Activated CD8-positive, alpha-beta T cell treated with anti-CD3 and anti-CD28 coated beads, Interleukin-2, amount 10 ng/mL, durations not matched to agents 7 days and 5 days (primary cell): ENCODE results near the gene IBTK. TPM values are rescaled to one million over a fixed set of nuclear protein-coding genes. Genes with fewer than 3 reads are reported as not detected.
"Not testable (repeated sequence)": the region's sequence is repeated elsewhere in the genome, so short reads cannot be mapped to it uniquely, and the experiment has no call there.

Experiments
- ATAC-seq: fragments of 150-1000 bp; cut with Tn5 transposase; one replicate; pipeline ENCODE4 v1.10.0; 2021; ENCODE audit warnings: moderate library complexity
- CTCF ChIA-PET: fragments of 350-600 bp; sonication (Branson Sonifier 250); formaldehyde crosslinking; loops from one replicate; lab custom pipeline; 2021; ENCODE audit warnings: antibody characterized with exemption; lab: Charles Lee
- POLR2A ChIA-PET: fragments of 350-600 bp; sonication (Branson Sonifier 250); formaldehyde crosslinking; loops from one replicate; lab custom pipeline; 2021; ENCODE audit warnings: antibody characterized with exemption; lab: Charles Lee
- DNase-seq: peaks from one replicate; pipeline ENCODE4 v3.0.0-alpha.2; 2020
- H3K27ac Mint-ChIP-seq: one replicate; pipeline ENCODE4 v1.8.0; 2021; ENCODE audit warnings: mild to moderate bottlenecking, mixed read lengths
- H3K27me3 Mint-ChIP-seq: one replicate; pipeline ENCODE4 v1.8.0; 2021; ENCODE audit warnings: low read depth, mixed read lengths
- H3K36me3 Mint-ChIP-seq: one replicate; pipeline ENCODE4 v1.8.0; 2021; ENCODE audit warnings: low read depth, mixed read lengths
- H3K4me1 Mint-ChIP-seq: one replicate; pipeline ENCODE4 v1.8.0; 2021; ENCODE audit warnings: low read depth, mixed read lengths
- H3K4me3 Mint-ChIP-seq: one replicate; pipeline ENCODE4 v1.8.0; 2021; ENCODE audit warnings: mild to moderate bottlenecking, mixed read lengths
- H3K9me3 Mint-ChIP-seq: one replicate; pipeline ENCODE4 v1.8.0; 2022; ENCODE audit warnings: mixed read lengths; ENCODE audit not compliant: insufficient read depth
- total RNA-seq, 2 experiments: library from RNA; stranded (reverse); gene quantifications; one replicate each; pipeline ENCODE4 v1.2.3, GENCODE V29; 2021

Gene IBTK
- total RNA-seq, 2 experiments from 2014 or later: 24.4 to 24.5 TPM

DNA sequence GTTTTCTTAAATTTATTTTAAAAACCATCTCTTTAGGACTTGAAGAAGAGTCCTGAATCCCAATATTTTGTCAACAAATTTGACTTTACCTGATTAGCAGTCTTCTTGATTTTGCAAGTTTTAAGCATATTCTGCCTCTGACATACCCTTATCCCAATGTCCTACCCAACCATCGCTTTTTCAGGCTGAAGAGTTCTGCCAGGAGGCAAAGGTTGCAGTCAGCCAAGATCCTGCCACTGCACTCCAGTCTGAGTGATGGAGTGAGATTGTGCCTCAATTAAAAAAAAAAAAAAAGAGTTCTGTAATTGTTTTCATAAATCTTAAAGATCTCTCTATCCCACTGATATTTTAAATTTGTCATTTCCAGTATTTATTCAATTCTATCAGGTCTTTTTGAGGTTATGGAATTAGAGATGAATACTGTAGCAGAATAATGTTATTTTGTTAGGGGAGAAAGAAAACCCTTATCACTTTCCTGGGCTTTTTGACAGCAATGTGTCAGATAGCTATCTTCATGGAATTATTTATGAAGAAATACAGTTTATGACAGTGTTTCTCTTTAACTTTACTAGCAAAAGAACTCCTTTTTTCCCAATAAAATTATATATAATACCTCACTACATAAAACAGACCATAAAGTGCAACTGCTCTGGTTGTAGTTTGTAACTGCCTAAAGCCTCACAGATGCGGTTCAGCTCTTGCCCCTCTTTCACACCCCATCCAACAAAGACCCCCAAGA, 78.2 kb downstream of the IBTK start:
- peaks cover 48% of the 10 kb centered on the region for H3K36me3 Mint-ChIP-seq
- POLR2A ChIA-PET: no interaction called here
- H3K27me3 Mint-ChIP-seq: no peaks in the 10 kb centered on the region
- no peaks in the 10 kb centered on the region for H3K4me1 Mint-ChIP-seq
- no peaks in the 10 kb centered on the region for H3K9me3 Mint-ChIP-seq
- DNase-seq (no peak), ATAC-seq (no peak)
- no peak overlapping the region for H3K4me3 Mint-ChIP-seq
- CTCF ChIA-PET: no interaction called here
- H3K27ac Mint-ChIP-seq: no peak overlapping the region

DNA sequence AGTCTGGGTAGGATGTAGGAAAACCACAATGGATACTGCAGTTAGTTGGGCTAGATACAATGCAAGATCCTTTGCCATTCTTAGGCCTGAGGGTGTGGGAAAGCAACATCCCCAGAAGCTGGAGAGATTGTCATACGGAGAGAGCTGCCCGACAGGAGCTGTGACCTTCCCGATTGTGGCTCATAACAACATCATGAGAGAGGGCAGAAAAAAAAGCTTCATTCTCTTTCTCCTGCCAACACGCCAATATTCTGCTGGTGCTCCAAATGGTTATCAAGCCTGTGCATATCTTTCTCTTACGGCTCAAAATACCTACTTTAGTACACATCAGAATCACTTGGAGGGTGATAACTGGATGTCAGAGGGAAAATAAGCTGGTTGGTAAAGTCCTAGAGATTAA, 81.1 kb downstream of the IBTK start:
- Mint-ChIP-seq H3K9me3 (no peaks in the 10 kb centered on the region), H3K4me1 (no peaks in the 10 kb centered on the region), H3K4me3 (no peak overlapping the region), H3K27ac (no peak overlapping the region), H3K36me3 (peaks cover 32% of the 10 kb centered on the region), H3K27me3 (no peaks in the 10 kb centered on the region)
- no peak for ATAC-seq
- DNase-seq: no peak
- ChIA-PET CTCF (no interaction called here), POLR2A (no interaction called here)

DNA sequence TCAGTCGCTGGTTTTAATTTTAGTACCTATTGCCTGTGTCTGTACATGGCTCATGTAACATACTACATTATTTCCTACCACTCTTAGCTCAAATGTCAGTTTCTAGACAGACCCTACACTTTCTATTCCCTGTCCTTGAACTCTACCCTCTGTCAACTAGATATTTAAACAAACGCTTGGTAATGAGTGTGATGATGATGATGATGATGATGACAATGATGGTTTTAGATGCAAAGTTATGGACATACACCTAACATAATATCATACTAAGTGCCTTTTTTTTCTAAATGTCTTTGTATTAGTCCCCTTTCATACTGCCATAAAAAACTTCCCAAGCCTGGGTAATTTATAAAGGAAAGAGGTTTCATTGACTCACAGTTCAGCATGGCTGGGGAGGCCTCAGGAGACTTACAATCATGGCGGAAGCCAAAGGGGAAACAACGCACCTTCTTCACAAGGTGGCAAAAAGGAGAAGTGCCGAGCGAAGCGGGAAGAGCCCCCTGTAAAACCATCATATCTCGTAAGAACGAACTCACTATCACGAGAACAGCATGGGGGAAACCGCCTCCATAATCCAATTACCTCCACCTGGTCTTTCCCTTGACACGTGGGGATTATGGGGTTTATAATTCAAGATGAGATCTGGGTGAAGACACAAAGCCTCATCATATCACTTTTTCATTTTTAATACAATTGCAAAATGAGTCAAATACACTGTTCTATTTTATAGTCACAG, 87.1 kb downstream of the IBTK start:
- POLR2A ChIA-PET: interaction anchor here (0.7 kb wide), 1 partner anchor 110 kb away, joined by 5 read pairs; no protein-coding TSS in a partner anchor
- H3K27me3 Mint-ChIP-seq: no peaks in the 10 kb centered on the region
- no peak overlapping the region for H3K4me3 Mint-ChIP-seq
- DNase-seq (no peak), ATAC-seq (no peak)
- no peaks in the 10 kb centered on the region for H3K9me3 Mint-ChIP-seq
- H3K4me1 Mint-ChIP-seq: no peaks in the 10 kb centered on the region
- H3K36me3 Mint-ChIP-seq: no peaks in the 10 kb centered on the region
- H3K27ac Mint-ChIP-seq: no peak overlapping the region
- CTCF ChIA-PET: no interaction called here

DNA sequence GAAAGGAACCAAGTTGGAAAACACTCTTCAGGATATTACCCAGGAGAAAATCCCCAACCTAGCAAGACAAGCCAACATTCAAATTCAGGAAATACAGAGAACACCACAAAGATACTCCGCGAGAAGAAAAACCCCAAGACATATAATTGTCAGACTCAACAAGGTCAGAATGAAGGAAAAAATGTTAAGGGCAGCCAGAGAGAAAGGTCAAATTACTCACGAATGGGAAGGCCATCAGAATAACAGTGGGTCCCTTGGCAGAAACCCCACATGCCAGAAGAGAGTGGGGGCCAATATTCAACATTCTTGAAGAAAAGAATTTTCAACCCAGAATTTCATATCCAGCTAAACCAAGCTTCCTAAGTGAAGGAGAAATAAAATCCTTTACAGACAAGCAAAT, 94.8 kb downstream of the IBTK start:
- CTCF ChIA-PET: not testable (repeated sequence)

DNA sequence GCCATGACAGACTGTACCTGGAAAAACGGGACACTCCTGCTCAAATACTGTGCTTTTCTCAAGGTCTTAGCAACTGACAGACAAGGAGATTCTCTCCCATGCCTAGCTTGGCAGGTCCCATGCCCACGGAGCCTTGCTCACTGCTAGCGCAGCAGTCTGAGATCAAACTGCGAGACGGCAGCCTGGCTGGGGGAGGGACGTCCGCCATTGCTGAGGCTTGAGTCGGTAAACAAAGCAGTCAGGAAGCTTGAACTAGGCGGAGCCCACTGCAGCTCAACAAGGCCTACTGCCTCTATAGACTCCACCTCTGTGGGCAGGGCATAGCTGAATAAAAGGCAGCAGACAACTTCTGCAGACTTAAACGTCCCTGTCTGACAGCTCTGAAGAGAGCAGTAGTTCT, 96.4 kb downstream of the IBTK start:
- ATAC-seq, H3K27ac Mint-ChIP-seq, DNase-seq, H3K36me3 Mint-ChIP-seq, H3K27me3 Mint-ChIP-seq, POLR2A ChIA-PET, H3K9me3 Mint-ChIP-seq, CTCF ChIA-PET, H3K4me3 Mint-ChIP-seq, H3K4me1 Mint-ChIP-seq: not testable (repeated sequence)

More for the DNA sequence above, 94.8 kb downstream of the IBTK start:
- H3K4me3 Mint-ChIP-seq, H3K4me1 Mint-ChIP-seq, H3K36me3 Mint-ChIP-seq, H3K27me3 Mint-ChIP-seq, POLR2A ChIA-PET, H3K9me3 Mint-ChIP-seq, DNase-seq, ATAC-seq, H3K27ac Mint-ChIP-seq: not testable (repeated sequence)

DNA sequence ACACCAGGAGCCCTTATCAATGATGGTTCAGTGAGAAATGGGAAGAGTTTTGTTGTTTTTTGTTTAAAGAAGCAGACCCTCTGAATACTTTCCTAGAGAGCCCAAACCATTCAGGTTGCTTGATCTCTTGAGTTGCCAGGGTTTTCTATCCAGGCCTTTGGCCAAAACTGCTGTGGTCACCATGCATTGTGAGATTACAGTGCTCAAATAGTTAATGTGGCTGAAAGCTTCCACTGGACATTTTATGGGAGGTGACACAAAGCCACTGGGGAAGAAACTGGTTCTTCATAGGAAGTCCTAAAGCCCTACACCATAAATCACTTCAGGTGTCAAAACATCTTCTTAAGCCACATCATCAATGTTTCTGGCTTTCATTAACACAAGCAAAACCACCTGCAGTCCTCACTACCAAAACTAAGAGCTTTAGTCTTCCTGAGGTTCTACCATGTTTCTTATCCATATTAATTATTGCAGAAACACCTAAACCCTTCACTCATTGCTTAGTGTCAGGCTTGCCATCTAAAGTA, 101.6 kb downstream of the IBTK start:
- Mint-ChIP-seq H3K27ac (no peak overlapping the region), H3K27me3 (no peaks in the 10 kb centered on the region), H3K9me3 (no peaks in the 10 kb centered on the region), H3K4me3 (no peak overlapping the region), H3K36me3 (no peaks in the 10 kb centered on the region), H3K4me1 (no peaks in the 10 kb centered on the region)
- ATAC-seq (no peak), DNase-seq (no peak)
- POLR2A ChIA-PET: no interaction called here
- CTCF ChIA-PET: no interaction called here

DNA sequence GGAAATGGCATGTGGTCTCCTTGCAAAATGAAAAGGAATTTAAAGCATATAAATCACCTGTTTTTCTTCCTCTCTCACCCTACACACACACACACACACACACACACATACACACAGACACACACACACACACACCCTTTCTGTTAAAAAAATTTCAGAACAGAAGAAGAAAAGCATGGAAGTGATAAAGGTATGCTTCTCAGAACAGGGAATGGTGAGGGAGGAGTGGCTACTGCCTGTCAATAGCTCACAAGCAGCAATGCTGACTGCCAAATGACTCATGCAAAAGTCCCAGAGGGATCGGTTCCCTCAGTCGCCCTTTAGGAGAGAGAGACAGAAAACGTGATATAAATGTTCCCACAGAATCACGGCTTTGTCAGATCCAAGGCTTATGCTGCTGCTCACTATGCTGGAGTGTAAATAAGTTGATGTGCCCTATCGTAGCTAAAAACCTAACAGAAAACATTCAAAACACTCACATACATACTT, 102.6 kb downstream of the IBTK start:
- CTCF ChIA-PET: no interaction called here
- Mint-ChIP-seq H3K36me3 (no peaks in the 10 kb centered on the region), H3K9me3 (no peaks in the 10 kb centered on the region), H3K27ac (no peak overlapping the region), H3K4me1 (no peaks in the 10 kb centered on the region), H3K27me3 (no peaks in the 10 kb centered on the region), H3K4me3 (no peak overlapping the region)
- no peak for ATAC-seq
- POLR2A ChIA-PET: no interaction called here
- no peak for DNase-seq

DNA sequence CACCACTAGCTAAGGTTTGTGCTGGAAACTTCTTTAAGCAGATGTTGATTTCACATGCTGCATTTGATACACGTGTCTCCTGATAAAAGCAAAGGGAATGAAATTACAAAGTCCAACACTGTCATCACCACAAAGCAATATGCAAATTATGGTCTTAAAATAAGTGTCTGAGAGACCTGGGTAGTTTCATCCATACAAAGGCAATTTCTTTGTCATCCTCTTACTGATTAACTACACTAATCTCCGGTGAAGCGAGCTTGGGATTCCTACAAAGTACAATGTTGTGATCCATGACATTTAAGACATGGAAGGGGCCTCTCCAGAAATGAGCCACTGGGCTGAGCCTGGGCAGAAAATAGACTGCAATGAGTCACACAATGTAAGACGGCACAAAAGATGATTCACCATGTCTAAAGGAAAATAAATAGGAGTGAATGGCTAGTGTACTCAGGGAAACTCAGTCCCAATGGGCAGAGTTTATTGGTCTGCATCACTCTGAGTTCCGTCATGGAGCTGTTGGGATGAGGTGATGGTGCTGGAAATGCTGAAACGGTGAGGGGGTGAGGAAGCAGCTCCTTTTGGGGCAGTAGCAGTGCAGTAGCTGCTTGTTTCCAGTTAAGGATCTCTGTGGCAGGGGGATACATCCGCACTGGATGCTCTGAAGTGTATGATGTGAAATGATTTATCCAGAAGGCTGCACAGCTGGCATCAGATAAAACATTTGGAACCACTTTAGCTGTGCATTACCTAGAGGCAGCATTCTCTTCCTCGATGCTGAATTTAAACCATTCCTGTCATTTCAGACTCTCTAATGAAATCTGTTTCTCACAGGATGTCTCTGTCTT, 103.3 kb downstream of the IBTK start:
- POLR2A ChIA-PET: no interaction called here
- DNase-seq (no peak), ATAC-seq (no peak)

DNA sequence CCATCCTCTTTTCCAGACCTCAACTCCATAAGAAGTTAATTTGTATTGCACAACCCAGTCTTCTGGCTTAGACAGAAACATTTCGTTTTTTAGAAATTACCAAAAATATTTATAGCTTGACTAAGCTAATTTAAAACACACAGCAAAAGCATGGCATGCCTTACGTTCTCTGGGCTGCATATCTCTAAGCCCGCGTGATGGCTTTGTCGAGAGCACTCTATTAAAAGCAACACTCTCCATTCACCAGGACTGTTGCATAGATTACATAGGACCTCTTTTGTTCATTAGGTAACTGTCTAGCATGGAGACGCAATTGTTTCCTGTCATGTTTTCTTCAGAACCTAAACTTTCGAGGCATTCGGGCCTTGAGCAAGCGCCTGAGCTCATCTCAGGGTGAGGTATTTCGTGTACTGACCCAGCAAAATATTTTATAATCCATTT, 104.5 kb downstream of the IBTK start:
- no peaks in the 10 kb centered on the region for H3K36me3 Mint-ChIP-seq
- ChIA-PET POLR2A (no interaction called here), CTCF (interaction anchor here (0.7 to 0.8 kb wide), 2 partner anchors 13 to 63 kb away, joined by 3 to 4 read pairs; no protein-coding TSS in a partner anchor)
- no peaks in the 10 kb centered on the region for H3K9me3 Mint-ChIP-seq
- H3K27ac Mint-ChIP-seq: no peak overlapping the region
- ATAC-seq: no peak
- no peak for DNase-seq
- no peaks in the 10 kb centered on the region for H3K27me3 Mint-ChIP-seq
- no peak overlapping the region for H3K4me3 Mint-ChIP-seq
- H3K4me1 Mint-ChIP-seq: no peaks in the 10 kb centered on the region

More for the DNA sequence above, 103.3 kb downstream of the IBTK start:
- Mint-ChIP-seq H3K36me3 (no peaks in the 10 kb centered on the region), H3K4me3 (no peak overlapping the region), H3K9me3 (no peaks in the 10 kb centered on the region), H3K4me1 (no peaks in the 10 kb centered on the region), H3K27ac (no peak overlapping the region), H3K27me3 (no peaks in the 10 kb centered on the region)
- CTCF ChIA-PET: interaction anchor here (0.7 to 0.8 kb wide), 2 partner anchors 14 to 1983 kb away, joined by 3 to 4 read pairs; no protein-coding TSS in a partner anchor

DNA sequence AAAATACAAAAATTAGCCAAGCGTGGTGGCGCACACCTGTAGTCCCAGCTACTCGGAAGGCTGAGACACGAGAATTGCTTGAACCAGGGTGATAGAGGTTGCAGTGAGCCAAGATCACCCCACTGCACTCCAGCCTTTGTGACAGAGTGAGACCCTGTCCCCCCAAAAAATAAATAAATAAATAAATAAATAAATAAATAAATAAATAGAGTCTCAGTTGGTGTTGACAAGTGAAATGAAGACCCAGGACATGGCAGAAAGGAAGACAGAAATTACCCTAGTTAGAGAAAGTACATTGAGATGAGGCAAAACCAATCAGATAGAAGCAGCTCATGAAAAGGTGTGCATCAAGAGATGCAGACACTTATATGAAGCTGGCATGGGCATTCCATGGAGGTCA, 105.0 kb downstream of the IBTK start:
- no peak for ATAC-seq
- Mint-ChIP-seq H3K4me3 (no peak overlapping the region), H3K27me3 (no peaks in the 10 kb centered on the region), H3K36me3 (no peaks in the 10 kb centered on the region), H3K27ac (no peak overlapping the region), H3K4me1 (no peaks in the 10 kb centered on the region), H3K9me3 (no peaks in the 10 kb centered on the region)
- POLR2A ChIA-PET: no interaction called here
- CTCF ChIA-PET: no interaction called here
- no peak for DNase-seq

DNA sequence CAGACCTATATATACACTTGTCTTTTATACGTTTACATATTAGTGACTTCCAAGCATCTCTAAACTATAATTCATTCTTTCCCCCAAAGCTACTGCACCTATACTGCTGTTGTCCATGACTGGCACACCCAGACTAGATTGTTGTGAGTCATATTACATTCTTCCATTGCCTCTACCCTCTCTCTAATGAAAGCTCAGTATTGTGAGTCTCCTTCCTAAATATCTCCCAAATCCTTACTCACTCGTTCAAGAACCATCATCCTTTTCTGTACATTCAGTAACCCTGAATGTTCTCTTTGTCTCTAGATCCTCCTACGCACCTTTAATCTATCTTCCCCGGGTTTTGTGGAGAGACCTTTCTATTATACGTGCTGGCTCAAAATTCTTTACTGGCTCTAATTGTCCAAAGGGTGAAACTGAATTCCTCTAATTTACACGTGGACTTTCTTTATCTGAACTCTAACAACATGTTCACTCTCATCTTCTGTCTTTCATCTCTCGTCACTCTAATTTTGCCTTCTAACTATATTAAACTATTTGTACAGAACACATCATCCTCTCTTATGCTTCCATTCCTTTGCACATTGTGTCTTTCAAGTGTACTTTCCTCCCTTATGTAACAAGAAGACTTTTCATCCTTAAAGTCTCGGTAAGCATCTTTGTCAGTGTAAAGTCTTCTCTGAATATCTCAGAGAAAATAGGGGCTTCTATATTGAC, 109.3 kb downstream of the IBTK start:
- Mint-ChIP-seq H3K36me3 (no peaks in the 10 kb centered on the region), H3K9me3 (no peaks in the 10 kb centered on the region)

More for the DNA sequence above, 109.3 kb downstream of the IBTK start:
- no peak for ATAC-seq
- Mint-ChIP-seq H3K27me3 (no peaks in the 10 kb centered on the region), H3K4me3 (no peak overlapping the region), H3K4me1 (no peaks in the 10 kb centered on the region), H3K27ac (no peak overlapping the region)
- no peak for DNase-seq
- CTCF ChIA-PET: no interaction called here
- POLR2A ChIA-PET: no interaction called here
